DLD1 (cell line): Measurements from ENCODE around the gene TNC.

Experiments used
- in situ Hi-C: cut with HindIII; loops from 2 replicates; pipeline ENCODE4 v1.10.0; 2017; ENCODE audit warnings: low sequenced_read_pairs

Gene TNC

DNA sequence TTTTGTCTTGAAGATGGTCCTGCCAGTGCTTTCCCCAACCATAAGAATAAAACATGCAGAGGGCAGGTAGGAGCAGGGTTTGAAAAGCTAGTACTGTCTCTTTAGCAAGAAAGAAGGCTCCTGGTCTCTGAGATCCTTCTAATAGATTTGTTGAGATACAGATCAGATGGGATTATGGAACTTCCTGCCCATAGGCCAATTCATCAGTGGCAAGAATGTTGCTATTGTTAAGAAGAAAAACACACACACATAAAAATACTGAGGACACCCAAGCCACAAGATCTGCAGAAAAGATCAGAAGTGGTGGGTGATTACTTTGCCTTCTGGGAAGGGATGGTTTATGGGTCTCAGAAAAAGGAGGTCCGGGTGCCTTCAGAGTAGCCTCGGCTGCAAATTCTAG is 59.8 kb downstream of the TNC start:
- in situ Hi-C loops = no loop called here

DNA sequence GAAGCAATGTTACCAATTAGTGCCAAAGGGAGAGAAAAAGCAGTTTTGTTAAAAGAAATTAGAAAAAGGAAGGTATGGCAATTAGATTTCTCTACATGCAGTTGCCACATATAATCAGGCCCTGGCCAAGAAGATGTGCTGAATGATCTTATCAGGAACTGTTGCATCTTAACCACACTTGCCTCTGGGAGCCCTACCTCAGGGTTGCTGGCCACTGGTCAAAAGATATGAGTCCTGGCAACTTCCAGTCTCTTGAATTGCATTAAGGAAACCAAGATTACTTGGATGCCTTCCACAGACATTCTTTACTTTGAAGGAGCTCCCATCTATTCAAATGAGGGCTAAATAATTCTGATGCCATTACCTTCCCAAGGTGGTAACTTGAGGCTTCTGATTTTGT is 60.4 kb downstream of the TNC start:
- in situ Hi-C loops = no loop called here

DNA sequence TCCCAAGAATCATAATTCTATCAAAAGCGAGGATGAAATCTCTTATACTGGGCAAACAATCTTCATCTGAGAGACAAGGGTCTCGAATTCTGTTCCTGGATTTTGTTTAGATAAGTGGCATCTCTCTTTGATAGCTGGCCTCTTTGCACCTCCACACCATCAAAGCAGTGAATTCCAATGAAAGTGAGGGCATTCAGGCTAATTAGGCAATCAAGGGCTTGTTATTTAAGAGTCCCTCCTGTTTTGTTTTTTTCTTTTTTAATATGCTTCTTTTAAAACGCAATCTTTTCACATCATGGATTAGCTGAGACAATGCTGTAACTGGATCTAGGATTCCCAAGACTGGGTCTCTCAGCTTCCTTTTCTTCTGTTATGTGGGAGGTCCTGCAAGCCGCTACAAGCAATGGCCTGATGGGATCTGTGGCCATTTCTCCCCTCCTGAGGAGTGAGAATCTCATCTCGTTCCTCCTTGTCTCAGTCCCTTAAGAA is 67.9 kb downstream of the TNC start:
- in situ Hi-C loops = no loop called here

DNA sequence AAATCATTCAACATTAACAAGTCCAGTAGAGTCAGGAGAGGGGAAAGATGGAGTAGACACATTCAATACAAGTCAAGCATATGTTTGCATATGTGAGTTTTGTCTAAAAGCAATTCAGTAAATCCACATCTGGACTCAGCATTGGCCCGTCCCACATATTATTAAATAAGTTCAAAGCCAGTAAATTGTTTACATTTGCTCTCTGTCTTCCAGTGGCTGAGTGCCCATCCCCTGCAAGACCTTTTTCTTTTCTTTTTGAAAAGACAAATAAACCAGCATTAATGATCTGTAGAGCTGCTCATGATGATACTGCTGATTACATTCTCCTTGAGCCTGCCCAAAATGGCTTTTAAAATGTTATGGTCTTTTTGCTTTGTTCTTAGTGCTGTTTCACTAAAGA is 71.1 kb downstream of the TNC start:
- in situ Hi-C loops = no loop called here

DNA sequence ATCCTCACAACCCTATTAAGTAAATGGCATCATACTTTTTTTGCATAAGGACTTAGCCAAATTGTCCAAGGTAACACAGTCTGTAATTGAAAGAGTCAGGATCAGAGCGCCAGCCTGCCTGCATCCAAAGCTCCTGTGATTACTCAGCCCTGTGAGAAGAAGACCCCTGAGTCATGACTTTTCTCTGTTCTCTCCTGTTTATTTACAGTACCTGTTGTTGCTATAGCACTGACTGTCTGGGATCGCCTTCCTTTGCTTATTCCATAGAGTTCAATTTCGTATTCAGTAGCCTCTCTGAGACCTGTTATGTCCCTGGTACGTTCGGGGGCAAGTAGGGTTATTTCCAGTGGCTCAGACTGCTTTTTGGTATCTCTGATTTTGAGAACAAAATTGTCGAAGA is 71.8 kb downstream of the TNC start:
- in situ Hi-C loops = no loop called here

DNA sequence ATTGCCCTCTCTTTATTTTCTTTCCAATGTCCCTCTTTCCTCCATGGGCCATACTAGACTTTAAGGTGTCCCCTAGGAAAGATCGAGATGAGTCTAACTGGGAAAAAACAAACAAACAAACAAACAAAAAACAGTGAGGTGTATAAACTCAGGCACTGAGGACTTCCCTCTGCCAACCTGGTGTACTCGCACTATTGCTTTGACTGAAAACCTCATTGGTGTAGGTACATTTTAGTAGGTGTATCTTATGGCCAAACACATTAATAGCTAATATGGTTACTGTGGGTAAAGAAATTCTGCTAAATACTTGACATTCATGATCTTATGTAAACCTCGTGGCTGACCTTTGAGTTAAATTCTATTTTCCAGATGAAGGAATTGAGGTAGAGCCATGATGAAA is 74.3 kb downstream of the TNC start:
- in situ Hi-C loops = no loop called here

DNA sequence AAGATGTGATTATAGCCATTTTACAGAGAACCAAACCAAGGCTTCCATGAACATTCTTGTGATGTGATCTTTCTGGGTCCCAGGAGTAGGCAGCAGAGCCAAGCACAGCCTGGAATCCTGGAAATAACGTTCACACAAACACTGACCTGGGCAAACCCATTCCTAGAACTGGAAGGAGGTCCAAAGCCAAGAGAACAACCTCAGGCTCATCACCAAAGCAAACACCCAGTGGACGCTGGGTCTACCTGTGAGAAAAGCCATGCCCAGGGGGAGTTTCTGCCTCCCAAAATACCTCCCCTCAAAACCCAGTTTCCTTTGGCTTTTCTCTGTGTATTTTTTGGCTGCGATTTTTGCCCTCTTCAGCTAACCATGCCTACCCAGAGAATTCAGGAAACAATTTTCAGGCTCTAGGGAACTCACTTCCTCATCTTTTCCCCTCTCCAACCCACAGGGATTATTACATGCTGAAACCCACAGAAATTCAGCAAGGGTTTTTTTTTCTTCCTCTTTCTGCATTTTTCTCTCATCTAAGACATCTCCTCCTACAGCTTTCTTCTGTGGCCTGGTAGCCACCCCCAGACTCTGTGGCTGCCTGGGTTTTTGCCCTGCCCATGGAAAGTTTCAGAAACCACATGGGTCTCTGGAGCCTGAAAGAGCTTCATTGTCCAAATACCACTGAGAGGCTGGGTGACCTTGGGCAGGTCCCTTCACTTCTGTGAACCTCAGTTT is 75.0 kb downstream of the TNC start:
- in situ Hi-C loops = no loop called here

DNA sequence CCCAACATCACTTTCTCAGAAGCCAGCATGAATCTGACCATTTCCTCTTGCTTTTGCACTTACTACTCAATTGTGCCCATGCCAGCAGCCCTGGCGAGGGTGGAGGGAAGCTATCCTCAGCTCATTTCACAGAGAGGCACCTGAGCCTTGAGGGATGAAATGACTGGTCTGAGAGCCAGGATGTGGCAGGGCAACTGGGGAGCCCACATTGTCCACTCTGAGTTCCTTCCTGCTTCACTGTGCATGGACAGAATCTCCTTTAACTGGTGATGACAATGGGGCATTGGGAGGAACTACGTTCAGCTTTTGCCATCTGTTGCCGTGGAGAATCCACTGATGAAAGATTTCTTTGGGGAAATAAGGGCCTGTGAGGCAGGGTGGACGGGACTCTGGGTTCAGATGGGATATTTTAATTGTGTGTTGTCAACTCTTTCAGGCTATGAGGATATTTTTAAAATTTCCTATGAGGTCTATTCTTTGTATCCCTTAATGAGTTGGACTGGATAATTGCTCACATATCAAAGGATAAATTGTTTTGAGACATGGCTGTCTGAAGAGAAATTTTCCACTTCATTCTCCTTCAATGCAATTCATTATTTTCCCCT is 78.3 kb downstream of the TNC start:
- in situ Hi-C loops = no loop called here

DNA sequence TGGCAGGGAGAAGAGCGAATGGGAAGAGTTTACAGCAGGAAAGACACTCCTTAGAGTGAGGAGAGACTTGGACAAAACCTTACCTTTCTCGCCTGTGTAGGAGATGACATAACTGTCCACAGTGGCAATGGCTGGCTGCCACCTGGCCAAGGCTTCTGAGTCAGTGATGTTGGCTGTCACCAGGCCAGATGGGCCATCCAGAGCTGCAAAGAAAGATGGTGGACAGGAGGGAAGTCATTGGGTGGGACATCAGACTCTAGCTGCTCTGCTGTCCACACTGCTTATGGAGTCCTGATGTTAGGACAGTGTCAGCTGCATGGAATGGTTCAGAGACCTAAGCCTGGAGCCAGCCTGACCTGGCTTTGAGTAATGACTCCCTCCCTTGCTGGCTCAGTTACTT is 79.8 kb downstream of the TNC start:
- in situ Hi-C loops = no loop called here

DNA sequence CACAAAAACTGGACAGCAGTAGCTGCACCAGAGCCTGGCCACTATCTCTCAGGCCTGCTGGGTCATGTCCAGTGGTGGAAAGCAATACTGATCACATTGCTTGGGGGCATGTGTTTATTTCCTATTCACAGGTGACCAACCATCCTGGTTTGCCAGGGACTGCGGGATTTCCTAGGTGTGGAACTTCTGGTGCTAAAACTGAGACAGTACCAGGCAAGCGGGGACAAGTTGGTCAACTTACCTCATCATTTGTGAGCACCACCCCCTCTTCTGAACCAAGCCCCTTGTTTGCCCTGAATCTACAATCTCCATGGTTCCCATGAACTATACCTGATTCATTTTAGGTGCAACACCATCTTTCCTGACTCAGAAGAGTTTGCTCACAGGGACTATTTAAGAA is 81.3 kb downstream of the TNC start:
- in situ Hi-C loops = no loop called here

DNA sequence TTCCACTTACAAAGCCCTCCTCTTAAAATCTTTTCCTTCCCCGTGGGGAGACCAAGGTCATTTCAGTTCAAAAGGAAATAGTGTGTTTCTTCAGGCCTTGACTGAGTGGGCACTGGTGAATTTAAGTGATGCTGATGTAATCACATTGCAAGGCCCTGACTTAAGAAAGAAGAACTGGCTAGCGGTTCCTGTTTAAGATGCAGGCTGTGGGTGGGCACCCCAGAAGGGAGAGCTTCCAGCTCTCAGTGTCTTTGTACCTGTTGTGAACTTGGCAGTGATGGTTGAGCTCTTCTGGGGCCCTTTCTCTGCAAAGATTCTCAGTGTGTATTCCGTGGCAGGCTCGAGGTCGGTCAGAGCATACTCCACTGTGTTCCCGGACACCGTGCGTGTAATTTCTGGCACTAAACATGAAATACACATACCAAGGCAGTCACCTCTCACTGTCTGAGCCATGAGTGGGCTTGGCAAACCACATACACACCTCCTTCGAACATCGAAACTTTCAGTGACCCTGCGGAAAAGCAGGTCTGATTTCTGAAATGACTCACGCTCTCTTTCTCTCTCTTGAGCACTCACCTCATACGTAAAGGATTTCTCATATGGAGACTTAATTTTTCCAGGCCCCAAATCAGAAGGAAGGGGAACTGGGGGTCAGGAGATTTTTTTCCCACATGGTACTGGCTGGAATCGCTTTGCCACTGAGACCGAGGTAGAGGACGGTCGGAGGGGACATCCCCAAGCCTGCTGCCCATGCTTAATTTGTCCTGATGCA is 81.9 kb downstream of the TNC start:
- in situ Hi-C loops = no loop called here

DNA sequence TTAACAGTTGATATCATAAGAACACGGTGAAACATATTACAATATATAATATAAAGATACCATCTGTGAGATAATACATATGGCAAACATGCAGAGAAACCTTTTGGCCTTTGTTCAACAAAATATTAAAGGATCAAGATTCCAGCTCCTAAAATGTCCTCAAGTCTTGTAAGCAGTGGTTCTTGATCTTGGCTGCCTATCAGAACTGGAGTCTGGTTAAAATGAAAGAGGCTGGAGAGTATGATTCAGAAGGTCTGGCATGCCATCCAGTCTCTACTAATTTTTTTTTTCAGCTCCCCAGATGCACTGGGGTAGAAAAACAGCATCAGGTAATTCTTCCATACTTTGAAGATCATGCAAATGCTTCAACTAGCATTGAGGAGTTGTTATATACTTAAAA is 83.2 kb downstream of the TNC start:
- in situ Hi-C loops = no loop called here

DNA sequence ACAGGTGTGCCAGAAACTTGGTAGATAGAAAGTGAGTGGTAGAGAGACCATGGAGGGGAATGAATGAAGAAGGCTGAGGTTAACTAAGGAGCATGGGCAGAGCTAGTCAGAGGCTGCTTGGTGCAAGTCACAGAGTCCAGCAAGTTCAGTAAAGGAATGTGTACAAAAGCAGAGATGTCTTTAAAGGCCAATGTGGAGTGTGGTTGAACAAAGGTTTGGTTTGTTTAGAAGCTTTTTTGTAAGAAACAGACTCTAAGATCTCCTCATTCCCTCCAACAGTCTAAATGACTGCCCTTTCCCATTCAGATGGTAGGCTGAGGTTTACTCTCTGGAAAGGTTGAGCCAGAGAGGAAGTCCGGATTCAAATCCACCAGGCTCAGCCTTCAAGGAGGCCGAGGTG is 84.2 kb downstream of the TNC start:
- in situ Hi-C loops = no loop called here

DNA sequence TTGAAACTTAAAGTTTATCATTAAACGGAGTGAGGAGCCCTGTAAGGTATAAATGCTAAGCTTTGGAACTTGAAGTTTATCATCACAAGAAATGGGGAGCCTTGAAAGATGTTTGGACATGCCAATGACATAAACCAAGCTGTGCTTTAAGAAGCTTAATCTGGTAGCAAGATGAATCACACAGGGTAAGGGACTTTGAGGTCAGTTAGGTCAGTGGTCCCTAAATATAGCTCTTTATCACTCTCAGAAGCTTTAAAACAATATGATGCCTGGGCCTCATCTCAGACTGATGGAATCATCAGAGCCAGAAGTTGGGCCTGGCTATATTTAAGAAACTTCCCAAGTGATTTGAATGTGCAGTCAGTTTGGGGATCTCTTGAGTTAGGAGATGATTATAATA is 85.7 kb downstream of the TNC start:
- in situ Hi-C loops = no loop called here

DNA sequence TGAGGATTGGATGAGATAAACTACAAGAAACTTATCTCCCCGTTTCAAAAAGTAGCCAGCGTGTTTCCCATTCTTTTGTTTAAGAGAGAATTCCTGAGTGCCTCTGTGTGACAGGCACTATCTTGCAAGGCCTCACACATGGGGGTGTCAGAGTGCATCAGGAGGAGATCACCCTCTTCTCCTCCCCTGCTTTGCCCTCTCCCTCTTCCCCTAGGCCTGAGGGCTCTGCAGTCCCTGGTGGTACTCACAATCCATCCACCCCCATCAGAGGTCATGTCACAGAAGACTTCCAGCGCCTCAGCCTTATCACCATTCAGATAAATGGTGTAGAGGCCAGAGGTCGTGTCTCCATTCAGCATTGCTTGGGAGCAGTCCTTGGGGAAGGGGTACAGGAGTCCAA is 88.0 kb downstream of the TNC start:
- in situ Hi-C loops = no loop called here

DNA sequence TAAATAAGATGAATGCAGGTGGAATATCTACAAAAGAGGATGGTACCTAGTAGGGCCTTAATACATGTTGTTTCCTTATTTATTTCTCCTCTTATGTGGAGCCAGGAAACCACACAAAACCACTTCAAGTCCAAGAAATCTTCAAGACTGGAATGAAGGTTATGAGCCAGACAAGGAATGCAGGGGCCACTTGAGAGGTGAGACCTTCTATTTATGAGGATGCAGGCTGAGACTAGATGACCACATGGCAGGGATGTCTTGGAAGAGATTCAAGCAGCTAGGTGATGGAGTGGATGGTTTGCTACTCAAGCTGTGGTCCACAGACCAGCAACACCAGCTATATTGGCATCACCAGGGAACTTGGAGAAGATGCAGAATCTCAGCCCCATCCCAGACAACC is 92.2 kb downstream of the TNC start:
- in situ Hi-C loops = no loop called here

DNA sequence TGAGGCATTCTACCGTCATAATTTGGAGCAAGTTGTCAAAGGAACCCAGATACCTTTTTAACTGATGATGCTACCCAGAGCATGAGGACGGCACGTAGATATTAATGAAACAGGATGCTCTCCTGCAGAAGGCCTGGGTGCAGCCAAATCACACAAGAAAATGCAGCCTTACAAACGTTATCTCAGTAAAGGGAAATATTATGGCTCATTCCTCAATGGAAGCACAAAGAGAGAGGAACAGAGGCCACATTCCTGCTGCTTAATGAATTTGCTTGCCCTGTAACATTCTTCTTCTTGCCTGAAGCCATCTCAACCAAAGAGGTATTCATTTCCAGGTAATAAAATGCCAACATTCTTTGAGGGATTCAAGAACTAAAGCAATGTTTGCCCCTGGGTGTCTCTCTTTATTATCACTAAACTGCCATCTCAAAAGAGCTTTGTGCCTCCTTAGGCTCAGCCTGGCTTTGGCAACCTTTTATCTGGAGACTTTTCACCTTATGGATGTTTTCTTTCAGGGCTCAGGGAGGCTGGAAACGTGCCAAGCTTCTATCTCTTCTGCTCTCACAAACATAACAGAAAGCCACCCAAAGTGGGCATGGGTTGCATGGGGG is 92.9 kb downstream of the TNC start:
- in situ Hi-C loops = loop anchor here (25.0 kb wide), 1 partner anchor 588 kb away; no protein-coding TSS in a partner anchor

DNA sequence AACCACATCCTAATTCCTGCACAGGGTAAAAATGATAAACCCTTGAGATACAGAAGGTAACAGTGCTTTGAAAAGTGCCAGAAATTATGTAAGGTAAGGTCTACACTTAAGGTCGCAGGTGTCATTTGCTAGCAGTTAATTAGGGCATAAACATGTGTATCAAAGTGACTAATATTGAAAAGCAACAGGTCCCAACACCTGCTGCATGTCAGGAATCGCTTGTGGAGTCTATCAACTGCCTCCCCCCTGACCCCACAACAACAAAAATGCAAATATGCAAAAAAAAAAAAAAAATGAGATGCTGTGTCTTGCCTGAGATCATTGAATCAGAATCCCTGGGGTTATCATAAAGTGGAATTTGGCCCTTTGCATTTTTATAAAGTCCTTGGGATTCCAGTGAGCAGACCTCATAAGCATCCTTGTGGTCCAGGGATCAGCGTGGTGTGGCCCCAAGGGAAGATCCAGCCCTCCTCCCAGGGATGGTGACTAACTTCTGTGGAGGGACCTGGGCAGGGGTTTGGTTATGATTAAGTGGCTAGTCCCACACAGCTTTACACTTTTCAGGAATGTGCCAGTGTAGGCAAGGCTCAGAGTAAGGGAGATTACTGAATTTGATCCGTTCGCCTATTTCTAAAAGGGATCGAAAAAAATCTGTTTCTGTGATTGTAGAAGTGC is 95.1 kb downstream of the TNC start:
- in situ Hi-C loops = loop anchor here (25.0 kb wide), 1 partner anchor 586 kb away; no protein-coding TSS in a partner anchor

DNA sequence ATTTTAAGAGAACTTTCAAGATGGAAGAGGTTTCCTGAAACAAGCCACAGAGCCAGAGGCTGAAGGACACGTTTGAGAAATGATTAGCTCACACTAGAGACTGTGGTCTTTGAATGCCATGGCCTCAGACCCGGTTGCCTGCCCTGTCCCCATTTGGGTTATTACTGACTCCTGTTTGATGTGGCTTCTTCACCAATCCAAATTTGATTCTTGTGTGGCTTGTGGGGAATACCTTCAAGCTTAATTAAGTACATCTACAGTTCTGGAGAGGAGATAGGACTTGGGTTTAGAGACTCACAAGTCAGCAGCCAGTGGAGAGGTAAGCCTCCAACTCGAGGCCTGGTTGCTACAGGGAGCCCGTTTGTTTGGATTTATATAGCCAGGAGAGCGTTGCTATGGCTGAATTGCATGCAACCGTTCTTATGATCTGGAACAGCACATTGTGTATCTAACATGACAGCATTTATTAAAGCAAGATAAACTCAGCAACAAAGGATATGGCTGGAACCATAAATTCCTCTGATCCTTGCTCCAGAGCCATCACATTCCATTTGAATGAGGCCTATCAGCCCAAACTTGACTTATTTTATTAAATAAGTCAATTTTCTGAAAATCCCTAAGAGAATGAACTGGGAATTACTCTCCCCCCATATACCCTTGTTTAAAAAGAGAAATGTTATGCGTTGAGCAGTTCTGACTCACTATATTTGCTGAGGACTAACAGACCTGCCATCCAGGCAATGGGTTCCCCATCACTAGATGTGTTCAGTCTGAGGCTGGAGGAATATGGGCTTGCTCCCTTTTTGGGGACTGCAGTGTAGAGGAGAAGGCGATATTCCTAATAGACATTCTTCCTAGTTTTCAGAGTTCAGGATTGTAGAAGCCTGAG is 99.2 kb downstream of the TNC start:
- in situ Hi-C loops = loop anchor here (25.0 kb wide), 1 partner anchor 581 kb away; no protein-coding TSS in a partner anchor

DNA sequence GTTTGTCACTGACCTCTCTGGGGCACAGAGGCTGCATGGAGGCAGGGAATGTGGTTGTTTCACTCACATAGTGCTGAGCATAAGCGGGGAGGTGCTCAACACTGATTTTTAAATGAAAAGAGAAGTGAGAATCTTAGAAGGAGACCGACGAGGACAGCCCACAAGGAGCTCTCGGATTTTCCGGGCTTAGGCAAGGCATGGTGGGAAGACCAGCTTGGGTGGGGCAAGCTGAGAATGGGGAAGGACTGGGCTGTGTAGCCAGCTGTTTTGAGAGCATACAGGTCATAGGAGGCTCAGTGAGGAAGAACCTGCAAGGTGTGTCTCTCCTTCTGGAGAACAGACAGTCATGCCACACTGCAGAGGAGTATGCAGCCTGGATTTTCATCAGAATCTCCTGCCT is 101.6 kb downstream of the TNC start:
- in situ Hi-C loops = loop anchor here (25.0 kb wide), 1 partner anchor 579 kb away; no protein-coding TSS in a partner anchor
